Skeletal muscle cell (primary cell): ENCODE data around the gene CCDC185.
A peak's percentile ranks its signal among the peaks of the same experiment; 100 is the strongest.

Source experiments
- DNase-seq: peaks from one replicate; pipeline ENCODE4 v3.0.0-alpha.2; 2010; ENCODE audit warnings: low read depth
- H3K4me3 ChIP-seq: 2 replicates; pipeline ENCODE4 v1.5.1; 2011; ENCODE audit warnings: low read depth, mild to moderate bottlenecking, control low read depth, low read length, moderate library complexity

CCDC185 gene

DNA sequence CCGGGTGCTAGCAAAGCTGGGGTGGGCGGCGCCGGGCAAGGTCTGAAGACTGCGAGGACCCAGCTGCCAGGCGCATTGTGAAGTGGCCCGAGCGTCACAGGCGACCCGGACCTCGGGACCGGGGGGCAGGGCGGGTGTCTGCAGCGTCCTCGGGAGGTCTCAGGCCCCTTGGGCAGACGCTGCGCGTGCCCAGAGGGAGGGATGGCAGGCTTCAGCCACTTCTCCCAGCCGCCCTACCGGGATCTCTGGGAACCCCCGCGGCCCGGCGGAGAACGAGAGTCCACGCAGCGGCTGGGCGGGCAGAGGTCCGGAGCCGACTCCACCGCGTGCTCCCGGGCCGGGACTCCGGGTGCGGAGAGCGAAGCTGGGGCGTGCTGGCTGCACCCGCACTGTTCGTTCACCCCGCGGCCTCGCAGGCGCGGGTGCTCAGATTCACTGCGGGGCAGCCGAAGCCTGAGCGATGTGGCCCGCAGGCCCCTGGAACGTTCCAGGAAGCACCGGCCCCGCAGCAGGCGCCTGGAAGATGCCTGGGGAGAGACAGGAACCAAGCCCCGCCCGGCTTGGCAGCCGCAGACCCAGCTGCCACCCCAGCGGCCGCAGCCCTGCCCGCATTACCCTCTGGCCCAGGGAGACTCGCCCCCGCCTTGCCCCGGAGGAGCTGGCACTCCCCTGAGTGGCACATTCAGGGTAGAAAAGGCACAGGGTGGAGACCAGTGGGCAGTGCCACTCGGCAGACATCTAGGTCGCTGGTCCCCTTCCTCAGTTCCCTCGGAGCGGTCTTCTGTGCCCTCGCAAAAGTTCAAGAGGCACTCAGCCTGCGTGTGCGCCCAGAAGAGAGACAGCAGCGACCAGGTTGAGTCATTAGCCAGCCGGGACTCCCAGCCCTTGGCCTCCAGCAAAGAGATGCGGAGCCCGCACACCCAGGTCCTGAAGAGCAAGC, at the start of gene CCDC185:
Gene CCDC185 (plus strand): TSS at position 141 of the 940 bp plus-strand sequence. CDS start 61 bp downstream, at position 202.
- H3K4me3 ChIP-seq = no peak within 1 kb of the TSS
- DNase-seq = no peak

DNA sequence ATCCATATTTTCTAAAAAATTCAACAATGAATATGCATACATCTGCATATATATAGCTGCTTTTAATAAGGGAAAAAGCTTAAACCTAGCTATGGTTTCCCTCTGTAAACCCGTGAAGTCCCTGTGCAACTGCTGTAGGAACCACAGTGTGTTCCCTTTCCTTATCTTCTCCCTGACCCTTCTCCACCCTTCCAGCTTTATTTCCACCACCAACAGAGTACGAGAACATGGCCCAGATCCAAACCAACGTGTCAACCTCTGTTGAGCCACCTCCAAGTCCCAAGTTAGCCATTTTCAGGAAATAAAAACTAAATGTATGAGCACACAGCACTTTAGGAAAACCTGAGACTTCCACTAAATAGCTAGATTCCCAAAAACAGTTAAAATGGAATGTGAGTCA, 49.5 kb upstream of the CCDC185 start:
- no peak for DNase-seq

DNA sequence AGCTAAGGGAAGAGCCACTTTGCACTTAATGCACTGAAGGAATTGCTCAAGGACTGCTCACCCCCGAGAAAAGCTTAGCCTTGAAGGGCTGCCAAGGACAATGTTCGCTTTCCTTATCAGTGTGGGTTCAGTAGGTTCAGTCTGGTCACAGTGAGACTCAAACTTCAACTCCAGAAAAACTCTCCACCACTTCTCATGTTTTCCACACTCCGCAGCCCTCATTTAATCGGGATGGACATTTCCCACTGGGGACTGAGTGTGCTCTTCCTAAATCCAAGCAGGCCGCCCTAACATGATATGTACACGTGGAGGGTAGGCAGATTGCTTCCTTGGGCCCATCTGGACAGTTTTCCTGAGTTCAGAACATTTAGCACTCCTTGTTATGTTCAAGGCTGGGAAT, 48.7 kb upstream of the CCDC185 start:
- no peak overlapping the region for H3K4me3 ChIP-seq
- DNase-seq = no peak

More for the DNA sequence above, 49.5 kb upstream of the CCDC185 start:
- H3K4me3 ChIP-seq = no peak overlapping the region

DNA sequence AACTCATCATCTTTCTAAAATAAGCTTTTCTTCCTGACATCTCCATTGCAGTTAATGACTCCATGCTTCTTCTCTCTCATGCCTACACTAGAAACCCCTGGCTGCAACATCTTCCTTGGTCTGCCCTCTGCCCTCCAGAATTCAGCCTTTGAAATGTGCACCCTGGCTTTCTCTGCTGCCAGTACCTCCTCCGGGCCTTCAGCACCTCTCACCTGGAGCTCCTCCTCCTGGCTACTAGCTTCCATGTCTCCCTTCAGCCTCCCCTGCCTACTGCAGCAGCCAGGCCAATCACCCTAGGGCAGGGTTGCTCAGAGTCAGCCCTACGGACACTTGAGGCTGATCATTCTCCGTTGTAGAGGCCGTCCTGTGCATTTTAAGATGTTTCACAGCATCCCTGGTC, 47.5 kb upstream of the CCDC185 start:
- DNase-seq = no peak
- no peak overlapping the region for H3K4me3 ChIP-seq

DNA sequence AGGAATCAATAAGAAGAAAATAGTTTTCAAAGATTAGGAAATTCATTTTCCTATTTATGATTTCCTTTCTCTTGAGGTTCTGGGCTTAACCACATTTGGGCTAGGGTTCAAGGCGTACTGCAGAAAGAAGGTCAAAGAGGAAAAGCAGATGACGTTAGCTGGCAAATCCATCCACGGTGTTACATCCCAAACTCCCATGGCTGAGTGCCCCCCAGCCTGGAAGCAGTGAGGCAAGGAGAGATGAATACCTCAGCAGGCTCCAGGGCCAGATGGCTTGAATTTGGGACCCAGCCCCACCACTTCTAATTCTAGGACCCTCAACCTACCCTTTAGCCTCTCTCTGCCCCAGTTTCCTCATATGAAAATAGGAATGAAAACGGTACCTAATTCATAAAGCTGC, 46.9 kb upstream of the CCDC185 start:
- DNase-seq = no peak
- H3K4me3 ChIP-seq = no peak overlapping the region

DNA sequence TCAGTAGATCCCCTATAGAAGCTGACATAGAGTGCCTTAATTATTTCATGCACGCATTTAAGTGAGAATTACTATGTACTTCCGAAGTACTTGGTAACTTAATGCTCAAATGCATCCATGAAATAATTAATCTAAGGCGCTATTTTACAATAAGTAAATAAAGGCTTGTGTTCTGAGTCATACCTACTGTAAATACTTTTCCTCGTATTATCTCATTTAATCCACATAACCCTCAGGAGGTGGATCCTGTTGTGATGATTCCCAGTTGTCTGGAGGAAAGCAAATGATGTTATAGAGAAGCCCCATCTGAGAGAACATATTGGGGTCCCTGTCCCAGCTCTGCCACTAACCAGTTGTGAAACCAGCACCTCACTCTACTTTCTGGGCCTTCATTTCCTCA, 45.6 kb upstream of the CCDC185 start:
- no peak for DNase-seq
- no peak overlapping the region for H3K4me3 ChIP-seq

DNA sequence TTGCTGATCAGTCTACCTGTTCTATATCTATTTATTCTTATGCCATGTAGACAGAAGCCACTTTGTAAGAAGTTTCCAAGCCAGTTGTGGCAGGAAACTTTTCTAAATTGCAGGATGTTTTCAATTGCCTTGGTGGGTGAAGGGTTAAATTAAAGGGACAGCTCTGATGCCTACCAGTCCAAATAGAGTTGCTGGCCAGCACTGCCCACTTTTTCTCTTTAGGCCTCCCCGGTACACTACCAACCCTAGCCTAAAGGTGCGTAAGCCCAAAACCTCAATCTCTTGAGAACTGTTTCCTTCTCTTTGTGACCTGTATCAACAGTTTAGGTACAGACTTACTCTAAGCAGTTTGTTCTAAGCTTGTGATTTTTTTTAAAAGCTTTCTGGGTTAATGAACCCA, 44.8 kb upstream of the CCDC185 start:
- H3K4me3 ChIP-seq = no peak overlapping the region
- DNase-seq = no peak

DNA sequence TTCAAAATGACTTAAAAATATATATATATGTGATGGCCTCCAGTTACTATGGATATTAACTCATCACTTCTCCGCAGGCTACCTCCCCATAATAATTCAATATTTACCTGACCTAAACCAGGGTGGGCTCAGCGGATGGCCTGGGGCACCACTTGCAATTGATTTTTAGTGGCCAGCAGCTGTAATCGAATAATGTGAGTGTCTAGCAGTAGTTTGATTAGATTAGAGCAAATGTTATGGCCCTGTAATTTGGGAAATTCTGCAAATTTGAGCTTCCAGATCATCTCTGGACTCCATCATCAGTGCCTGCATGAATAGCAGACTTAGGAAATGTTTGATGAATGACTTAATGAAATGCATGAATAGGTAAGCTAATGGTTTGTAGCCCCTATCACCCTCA, 44.0 kb upstream of the CCDC185 start:
- no peak for DNase-seq

DNA sequence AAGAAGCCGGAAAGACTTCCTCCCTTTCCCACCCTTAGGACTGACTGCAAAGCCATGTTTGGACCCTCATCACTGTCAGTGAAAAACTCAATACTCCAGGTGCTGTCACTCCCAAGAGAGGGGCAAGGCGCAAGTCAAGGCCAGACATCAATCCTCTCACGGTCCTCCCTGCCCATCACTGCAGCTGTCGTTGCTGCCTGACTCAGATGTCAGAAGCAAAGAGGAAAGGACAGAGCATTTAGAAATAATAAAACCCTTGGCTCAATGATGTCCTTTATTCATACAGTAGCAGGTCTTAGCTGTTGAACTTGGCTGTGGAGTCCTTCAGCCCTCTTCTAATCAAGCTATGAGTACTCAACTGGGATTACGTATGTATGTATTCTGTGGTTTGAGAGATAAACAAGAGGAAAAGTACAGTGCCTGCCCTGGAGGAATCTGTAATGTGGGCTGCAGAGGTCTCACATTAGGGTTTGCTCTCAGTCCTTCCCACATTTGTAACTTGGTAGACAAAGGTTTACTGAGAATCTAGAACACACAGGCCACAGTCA, 42.8 kb upstream of the CCDC185 start:
- H3K4me3 ChIP-seq = no peak overlapping the region
- no peak for DNase-seq

More for the DNA sequence above, 44.0 kb upstream of the CCDC185 start:
- no peak overlapping the region for H3K4me3 ChIP-seq

DNA sequence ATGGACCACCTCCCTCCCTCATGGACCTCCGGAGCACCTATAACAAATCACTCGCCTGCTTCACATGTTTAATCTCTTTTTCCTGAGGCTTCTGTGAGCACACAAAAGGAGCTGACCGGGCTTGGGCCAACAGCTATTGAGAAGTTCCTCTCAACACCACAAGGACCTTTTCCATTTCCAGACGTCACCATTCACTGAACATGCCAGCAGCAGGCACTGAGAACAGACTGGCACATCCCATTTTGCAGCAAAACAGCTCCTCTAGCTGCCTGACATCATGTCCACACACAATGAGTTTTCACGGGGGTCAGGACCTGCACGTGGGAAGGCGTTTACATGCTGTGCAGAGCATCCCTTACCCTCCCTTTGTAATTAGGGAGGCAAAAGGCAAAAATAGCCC, 40.3 kb upstream of the CCDC185 start:
- DNase-seq = no peak
- no peak overlapping the region for H3K4me3 ChIP-seq

DNA sequence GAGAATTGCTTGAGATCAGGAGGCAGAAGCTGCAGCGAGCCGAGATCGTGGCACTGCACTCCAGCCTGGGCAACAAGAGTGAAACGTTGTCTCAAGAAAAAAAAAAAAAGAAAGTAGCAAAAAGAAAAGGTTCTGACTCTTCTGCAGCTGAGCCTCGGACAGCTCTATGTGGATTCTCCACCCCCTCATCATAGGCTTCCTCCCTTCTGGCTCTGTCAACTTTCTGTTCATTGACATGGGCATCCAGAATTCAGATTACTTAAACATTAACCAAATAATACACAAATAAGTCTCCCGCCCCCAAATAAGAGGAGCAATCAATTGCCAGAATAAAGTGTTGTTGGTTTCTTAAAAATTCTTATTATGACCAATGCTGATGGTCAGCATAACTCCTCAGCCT, 39.3 kb upstream of the CCDC185 start:
- no peak overlapping the region for H3K4me3 ChIP-seq
- DNase-seq = no peak

DNA sequence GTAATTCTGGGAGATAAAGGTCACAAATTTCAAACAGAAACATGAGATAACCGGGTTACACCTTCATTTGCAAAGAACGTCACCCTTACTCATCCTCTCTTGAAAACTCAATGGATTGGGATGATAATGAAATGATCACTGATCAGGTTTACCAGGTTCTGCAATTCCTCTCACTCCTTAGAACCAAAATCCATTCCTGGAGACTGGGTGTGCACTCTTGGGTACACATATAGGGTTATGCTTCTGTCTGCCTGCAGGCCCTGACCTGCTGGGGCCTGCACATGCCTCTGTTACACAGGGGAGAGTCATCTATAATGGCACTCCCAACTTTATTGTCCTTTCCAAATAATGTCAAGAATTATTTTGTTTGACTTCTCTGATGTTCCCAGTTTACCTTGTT, 37.5 kb upstream of the CCDC185 start:
- no peak overlapping the region for H3K4me3 ChIP-seq
- no peak for DNase-seq

DNA sequence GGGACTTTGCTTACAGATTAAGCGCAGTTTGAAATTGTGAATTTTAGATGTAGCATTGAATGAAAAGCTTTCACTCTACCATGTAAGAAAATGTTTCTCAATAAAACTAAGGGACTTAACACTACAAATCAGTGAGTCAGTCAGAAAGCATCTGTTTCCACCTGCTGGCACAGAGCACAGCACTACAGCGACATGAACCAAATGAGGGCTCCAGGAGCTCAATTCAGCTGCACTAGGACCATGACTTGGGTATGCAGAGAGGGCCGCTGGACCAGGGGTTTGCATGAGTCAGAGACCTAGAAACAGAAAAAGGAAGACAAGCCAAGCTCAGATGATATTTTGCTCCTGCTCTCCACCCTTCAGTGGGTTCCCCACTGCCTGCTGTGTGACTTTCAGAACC, 34.4 kb upstream of the CCDC185 start:
- no peak overlapping the region for H3K4me3 ChIP-seq
- DNase-seq = no peak

DNA sequence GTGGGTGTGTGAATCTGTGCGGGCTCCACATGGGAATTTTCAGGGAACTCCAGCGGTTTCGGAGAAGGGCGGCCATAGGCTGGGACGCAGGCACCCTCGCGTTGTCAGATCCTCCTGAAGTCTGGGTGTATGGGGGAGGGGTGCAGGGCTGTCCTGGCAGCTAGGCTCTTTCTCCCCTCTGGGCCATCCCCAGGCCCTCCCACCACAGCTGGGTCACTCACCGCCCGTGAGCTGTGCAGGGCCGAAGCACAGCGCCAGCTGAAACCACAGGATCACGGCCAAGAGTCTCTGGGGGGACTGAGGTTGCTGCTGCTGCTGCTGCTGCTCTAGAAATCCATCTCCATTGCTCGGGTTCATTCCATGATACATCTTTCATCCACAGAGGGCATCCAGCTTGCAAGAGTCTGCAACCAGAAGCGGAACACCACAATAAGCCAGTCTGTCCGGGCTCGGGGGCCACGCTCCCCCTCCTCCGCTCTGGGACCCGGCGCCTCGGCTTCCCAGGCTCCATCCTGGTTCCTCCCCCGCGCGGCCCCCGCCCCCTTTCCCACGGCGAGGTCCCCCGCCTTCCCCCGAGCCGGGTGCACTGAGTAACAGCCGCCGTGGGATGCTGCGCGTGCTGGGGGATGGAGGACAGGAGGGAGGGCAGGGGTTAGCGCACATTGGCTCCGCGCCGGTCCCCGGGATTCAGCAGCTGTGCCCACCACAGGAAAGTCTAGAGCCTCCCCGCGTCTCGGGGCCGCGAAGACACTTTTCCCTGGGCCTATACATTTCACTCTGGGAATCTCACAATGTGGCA, 30.0 kb upstream of the CCDC185 start:
- peak; percentile 50 for DNase-seq
- H3K4me3 ChIP-seq = peak overlapping the region; percentile 42

DNA sequence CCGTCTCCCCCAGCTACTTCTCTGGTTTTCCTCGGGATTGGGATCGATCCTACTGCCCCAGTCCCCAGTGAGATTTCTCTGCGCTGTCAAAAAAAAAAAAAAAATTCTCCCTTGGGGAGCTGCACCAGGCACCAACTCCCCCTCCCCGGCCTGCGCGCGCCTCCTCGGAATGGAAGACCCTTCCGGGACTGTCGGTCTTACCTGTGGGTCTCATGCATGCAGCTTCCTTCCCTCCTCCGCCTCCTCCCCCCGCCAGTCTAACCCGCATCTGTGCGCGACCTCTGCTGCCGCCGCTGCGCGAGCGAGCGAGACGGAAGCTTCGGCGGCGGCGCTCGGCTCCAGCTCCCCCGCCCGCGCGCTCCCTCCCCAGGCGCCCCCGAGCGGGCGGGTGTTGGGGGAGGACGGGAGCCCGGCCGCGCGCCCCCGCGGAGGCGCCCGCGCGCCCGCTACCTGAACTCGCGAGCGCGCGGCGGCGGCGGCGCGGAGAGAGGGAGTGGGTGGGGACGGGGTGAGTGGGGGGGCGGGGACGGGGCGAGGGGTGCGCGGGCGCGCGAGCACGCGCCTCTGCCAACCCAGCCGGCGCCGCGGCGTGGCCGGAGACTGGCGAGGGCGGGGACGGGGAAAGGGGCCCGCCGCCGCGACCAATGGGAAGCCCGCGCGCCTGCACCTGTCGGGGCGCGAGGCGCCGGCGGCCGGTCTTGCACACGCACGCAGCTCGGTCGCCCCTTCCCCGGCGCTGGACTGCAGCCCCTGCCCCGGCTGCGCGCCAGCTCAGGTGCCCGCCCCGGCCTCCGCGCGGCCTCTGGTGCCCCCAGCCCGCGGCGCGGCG, 29.1 kb upstream of the CCDC185 start, which contains the start of gene SUSD4:
Gene SUSD4 (minus strand): TSS at position 321 of the 829 bp plus-strand sequence. CDS start 751 bp downstream, outside the sequence.
- peak within 1 kb of the TSS; percentile 42 for H3K4me3 ChIP-seq
- no peak for DNase-seq

DNA sequence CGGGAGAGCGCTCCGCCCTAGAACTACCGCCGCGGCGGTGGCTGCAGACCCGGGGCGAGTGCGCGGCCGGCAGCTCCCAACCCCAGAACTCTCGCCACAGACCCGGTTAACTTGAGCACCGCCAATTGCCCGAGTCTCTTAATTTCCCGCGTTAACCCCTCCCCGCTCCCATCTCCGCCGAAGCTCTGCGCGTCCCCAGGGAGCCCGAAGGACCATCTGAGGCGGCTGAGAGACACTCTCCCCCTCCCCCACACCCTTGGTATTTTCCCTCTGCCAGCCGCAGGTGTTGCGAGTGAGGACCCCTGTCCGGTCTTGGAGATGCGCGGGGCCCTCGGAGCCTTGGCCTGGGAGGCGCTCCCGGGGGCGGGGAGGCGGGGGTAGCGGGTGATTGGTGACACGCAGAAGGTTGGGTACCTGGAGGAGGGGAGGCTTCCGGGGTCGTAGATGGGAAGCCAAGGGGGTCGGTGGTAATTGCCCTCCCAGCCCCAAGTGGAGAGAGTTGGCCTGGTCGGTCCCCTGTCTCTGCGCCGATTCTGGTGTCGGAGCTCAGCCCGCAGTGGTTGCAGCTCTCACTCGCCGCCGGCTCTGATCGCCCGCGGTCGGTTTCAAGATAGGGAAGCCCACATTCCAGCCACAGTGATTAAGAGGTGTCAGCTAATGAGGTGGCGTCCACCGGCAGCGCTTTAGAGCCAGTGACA, 28.4 kb upstream of the CCDC185 start:
- no peak for DNase-seq
- no peak overlapping the region for H3K4me3 ChIP-seq

DNA sequence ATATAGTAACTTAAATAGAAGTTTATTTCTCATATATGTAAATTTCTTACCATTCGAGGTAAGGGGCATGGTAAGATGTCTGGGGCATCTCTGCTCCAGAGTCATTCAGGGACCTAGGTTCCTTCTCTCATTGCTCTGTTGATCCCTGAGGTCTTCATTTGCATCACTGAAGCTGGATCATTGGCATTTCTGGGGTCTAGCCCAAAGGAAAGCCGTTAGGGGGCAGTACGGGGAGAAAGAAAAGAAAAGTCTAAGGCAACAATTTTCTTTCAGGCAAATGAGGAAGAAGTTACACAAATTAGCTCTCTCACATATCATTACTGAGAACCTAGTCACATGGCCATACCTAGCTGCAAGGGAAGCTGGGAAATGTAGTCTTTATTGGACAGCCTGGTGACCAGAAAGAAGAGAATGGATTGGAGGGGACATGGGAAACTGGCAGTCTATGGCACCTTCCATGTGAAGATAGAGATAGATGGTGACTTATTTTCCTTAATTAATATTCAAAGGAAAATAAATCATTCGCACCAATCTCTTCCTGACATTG, 19.1 kb upstream of the CCDC185 start:
- no peak for DNase-seq
- H3K4me3 ChIP-seq = no peak overlapping the region

DNA sequence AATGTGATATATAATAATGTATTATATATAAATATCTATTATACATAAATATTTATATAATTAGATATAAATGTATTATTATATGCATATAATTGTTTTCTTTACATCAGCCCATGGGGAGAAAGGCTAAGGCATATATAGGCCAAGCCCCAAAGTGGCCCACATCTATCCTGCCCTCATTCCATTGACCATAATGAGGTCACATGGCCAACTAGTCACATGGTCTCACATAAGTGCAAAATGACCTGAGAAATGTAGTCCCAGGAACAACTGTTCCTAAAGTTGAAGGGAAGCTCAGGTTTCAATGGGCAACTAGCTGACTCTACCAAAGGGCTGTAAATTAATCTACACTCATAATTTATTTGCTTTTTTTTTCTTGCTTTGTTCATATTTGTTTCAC, 14.5 kb upstream of the CCDC185 start:
- DNase-seq = no peak
- H3K4me3 ChIP-seq = no peak overlapping the region
